CD1c-positive myeloid dendritic cell (primary cell): Measurements from ENCODE around the gene PIP.
"Not testable (repeated sequence)": the region's sequence is repeated elsewhere in the genome, so short reads cannot be mapped to it uniquely, and the experiment has no call there.

Experiments
- DNase-seq: peaks from one replicate; pipeline ENCODE4 v3.0.0-alpha.2; 2016; ENCODE audit errors: extremely low spot score

PIP gene

GRCh38 chr7:143131781-143132180 is at the start of gene PIP:
PIP (plus strand) TSS chr7:143132077; CDS start chr7:143132117, 40 bp downstream.
- DNase-seq, result peak; percentile 18

- no peak for DNase-seq
These were observed 46.8 kb upstream of the PIP start for GRCh38 chr7:143085109-143085508.

DNA sequence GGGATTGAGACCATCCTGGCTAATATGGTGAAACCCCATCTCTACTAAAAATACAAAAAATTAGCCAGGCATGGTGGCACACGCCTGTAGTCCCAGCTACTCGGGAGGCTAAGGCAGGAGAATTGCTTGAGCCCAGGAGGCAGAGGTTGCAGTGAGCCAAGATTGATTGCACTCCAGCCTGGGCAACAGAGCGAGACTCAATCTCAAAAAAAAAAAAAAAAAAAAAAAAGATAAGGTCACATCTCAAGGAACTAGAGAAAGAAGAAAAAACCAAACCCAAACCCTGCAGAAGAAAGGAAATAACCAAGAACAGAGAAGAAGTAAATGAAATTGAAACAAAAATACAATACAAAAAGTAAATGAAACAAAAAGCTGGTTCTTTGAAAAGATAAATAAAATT is 46.3 kb upstream of the PIP start:
- DNase-seq, result not testable (repeated sequence)

- DNase-seq, result not testable (repeated sequence)
These were observed 43.2 kb upstream of the PIP start for GRCh38 chr7:143088549-143089231.

DNA sequence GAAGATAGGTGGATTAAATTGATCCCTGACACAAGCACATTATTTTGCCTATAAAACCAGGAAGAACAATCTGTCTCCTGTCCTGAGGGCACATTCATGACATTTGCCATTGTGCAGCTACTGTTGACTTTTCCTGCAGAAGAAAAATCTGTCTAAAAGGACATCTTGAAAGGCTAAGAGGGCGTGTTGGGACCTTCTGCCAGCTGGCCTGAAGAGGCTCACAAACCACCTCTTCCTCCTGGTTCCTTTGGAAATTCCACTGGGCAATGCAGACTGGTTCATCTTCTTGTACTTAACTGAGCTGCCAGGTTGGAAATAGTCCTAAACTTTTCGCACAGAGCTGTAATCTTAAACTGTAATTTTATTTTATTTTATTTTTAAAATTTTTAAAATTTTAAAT is 35.7 kb upstream of the PIP start:
- DNase-seq, result no peak

DNA sequence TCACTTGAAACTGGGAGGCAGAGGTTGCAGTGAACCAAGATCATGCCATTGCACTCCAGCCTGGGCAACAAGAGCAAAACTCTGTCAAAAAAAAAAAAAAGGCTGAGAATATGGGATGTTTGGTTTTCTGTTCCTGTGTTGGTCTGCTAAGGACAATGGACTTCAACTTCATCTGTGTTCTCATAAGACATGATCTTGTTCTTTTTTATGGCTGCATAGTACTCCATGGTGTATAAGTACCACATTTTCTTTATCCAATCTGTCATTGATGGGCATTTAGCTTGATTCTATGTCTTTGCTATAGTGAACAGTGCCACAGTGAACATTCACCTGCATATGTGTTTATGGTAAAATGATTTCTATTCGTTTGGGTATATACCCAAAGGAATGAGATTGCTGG is 32.3 kb upstream of the PIP start:
- not testable (repeated sequence) for DNase-seq

GRCh38 chr7:143104759-143105158 is 27.1 kb upstream of the PIP start:
- DNase-seq, result no peak

DNA sequence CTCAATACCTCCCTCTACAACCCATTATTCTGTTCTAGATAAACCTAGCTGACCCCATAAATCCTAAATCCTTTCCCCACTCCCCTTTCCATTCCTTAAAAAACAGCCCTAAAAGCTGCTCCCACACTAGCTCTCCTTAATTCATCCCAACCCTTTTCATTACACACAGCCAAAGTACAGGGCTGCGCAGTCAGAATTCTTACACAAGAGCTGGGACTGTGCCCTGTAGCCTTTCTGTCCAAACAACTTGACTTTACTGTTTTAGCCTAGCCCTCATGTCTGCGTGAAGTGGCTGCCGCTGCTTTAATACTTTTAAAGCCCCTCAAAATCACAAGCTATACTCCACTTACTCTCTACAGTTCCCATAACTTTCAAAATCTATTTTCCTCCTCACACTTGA is 23.9 kb upstream of the PIP start:
- not testable (repeated sequence) for DNase-seq

DNA sequence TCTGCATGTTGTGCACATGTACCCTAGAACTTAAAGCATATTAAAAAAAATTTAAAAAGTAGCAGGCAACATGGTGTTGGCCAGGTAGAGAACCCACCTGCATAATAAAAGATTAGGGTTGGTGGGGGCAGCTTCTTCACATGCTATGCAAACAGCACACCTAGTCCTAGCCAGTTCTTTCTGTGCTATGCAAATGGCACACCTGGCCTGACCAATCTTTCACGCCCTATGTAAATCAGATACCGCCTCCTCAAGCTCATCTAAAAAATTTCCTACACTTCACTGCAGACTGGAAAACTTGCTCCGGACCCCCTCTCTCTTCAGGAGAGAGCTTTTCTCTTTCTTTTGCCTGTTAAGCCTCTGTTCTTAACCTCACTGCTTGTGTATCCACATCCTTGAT is 14.5 kb upstream of the PIP start:
- DNase-seq, result no peak

DNA sequence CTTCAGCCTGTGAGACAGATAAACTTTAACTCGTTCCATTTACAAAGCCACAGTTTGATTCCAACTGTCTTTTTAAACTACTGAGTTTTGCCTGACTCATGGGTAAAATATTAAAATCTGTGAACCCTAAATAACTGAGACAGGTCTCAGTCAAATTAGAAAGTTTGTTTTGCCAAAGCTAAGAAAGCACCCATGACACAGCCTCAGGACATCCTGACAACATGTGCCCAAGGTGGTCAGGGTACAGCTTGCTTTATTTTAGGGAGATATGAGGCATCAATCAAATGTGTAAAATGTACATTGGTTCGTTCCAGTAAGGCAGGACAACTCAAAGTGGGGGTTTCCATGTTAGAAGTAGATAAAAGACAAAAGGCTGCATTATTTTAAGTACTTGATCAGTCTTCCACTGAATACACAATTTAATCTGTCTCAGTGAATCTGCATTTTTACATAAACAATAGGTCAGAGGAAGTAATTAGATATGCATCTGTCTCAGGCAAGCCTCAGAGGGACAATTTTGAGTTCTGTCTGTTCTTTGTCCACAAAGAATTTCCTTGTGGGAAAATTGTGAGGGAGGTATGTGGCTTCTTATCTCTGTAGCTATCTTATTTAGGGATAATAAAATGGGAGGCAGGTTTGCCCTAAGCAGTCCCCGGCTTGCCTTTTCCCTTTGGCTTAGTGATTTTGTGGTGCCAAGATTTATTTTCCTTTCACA is 11.0 kb upstream of the PIP start:
- no peak for DNase-seq

- DNase-seq, result not testable (repeated sequence)
These were observed 8.6 kb upstream of the PIP start for GRCh38 chr7:143123326-143123725.

DNA sequence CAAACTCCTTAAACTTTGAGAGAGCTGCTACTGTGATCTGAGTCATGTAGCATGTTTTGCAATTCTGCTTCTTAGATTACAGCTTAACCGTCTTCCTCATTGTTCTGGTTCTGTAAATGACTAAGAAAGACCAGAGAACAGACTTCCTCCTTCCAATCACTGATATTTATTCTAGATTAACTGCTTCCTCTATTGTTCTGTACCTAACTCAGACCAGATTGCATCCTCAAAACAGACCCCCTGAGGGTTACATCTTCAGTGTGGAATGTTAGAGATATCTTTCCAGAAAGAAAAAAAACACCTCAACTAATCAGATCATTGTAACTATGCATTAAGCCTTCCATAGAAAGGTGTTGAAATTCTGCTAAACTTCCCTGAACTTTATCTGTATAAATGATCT is 5.7 kb upstream of the PIP start:
- peak; percentile 91 for DNase-seq

DNA sequence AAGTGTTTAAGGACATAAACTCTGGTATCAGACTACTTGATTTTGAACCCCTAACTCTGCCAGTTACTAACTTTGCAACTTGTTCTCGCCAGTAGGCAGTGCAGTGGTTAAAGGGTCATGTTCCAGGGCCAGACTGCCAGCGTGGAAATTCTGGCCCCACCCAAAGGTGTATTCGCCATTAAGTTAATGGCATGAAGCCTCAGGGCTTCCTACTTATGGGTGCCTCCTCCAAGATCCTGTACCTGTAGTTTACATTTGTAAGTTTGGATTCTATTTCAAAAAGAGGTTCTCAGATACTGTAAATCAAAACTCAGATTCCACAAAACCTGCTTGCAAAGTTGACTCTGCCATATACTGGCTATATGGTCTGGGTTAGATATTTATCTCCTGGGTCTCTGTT is 2.8 kb upstream of the PIP start:
- no peak for DNase-seq

GRCh38 chr7:143129477-143129876 is 2.4 kb upstream of the PIP start:
- no peak for DNase-seq

- DNase-seq, result peak; percentile 8
These were observed 1.3 kb upstream of the PIP start for GRCh38 chr7:143130541-143130940.

GRCh38 chr7:143147070-143147469 is 15.2 kb downstream of the PIP start:
- DNase-seq, result no peak

- DNase-seq, result no peak
These were observed 16.2 kb downstream of the PIP start for GRCh38 chr7:143148050-143148449.

- no peak for DNase-seq
These were observed 16.8 kb downstream of the PIP start for GRCh38 chr7:143148651-143149050.

- not testable (repeated sequence) for DNase-seq
These were observed 18.8 kb downstream of the PIP start for GRCh38 chr7:143150696-143151095.

- DNase-seq, result not testable (repeated sequence)
These were observed 26.7 kb downstream of the PIP start for GRCh38 chr7:143158617-143159016.

GRCh38 chr7:143171697-143172096 is 39.8 kb downstream of the PIP start:
- DNase-seq, result no peak

- DNase-seq, result no peak
These were observed 40.5 kb downstream of the PIP start for GRCh38 chr7:143172354-143172753.

- DNase-seq, result no peak
These were observed 44.3 kb downstream of the PIP start for GRCh38 chr7:143176128-143176527.
